Loucy (cell line): ENCODE measurements around the gene KNDC1.
"Not testable (repeated sequence)": the region's sequence is repeated elsewhere in the genome, so short reads cannot be mapped to it uniquely, and the experiment has no call there.

Experiments used
- H2AFZ ChIP-seq: fragments of 200-600 bp; sonication (generic); 2 replicates; pipeline ENCODE4 v1.6.0; 2016; ENCODE audit warnings: antibody characterized with exemption, mild to moderate bottlenecking, low read length, moderate library complexity
- H3F3A ChIP-seq: fragments of 200-600 bp; 2 replicates; pipeline ENCODE4 v1.6.0; 2016; ENCODE audit warnings: antibody characterized with exemption, low read depth, mild to moderate bottlenecking
- H3K27me3 ChIP-seq: fragments of 200-600 bp; sonication (generic); 2 replicates; pipeline ENCODE4 v1.6.1; 2014; ENCODE audit warnings: low read length, mild to moderate bottlenecking; ENCODE audit not compliant: insufficient read depth, poor library complexity, severe bottlenecking
- H3K36me3 ChIP-seq: fragments of 200-600 bp; sonication (generic); 2 replicates; pipeline ENCODE4 v1.6.1; 2016; ENCODE audit warnings: low read length; ENCODE audit not compliant: insufficient read depth
- H3K4me1 ChIP-seq: fragments of 200-600 bp; sonication (generic); 2 replicates; pipeline ENCODE4 v1.5.1; 2014; ENCODE audit warnings: low read length, mild to moderate bottlenecking; ENCODE audit not compliant: insufficient read depth, poor library complexity, severe bottlenecking
- H3K4me2 ChIP-seq: fragments of 200-600 bp; sonication (generic); 2 replicates; pipeline ENCODE4 v1.6.0; 2014; ENCODE audit warnings: antibody characterized with exemption, low read length, low read depth, mild to moderate bottlenecking; ENCODE audit not compliant: poor library complexity, severe bottlenecking
- H3K4me3 ChIP-seq: fragments of 200-600 bp; sonication (generic); 2 replicates; pipeline ENCODE4 v1.5.1; 2014; ENCODE audit warnings: low read length, mild to moderate bottlenecking, mixed read lengths; ENCODE audit not compliant: poor library complexity, severe bottlenecking
- H3K79me2 ChIP-seq: fragments of 200-600 bp; sonication (generic); 2 replicates; pipeline ENCODE4 v1.6.1; 2014; ENCODE audit warnings: low read length; ENCODE audit not compliant: insufficient read depth
- H3K9ac ChIP-seq: fragments of 200-600 bp; sonication (generic); 2 replicates; pipeline ENCODE4 v1.6.0; 2014; ENCODE audit warnings: mild to moderate bottlenecking, low read depth, low read length, moderate library complexity; ENCODE audit not compliant: poor library complexity, severe bottlenecking
- H3K9me2 ChIP-seq: fragments of 200-600 bp; sonication (generic); replicated peaks from 2 replicates; pipeline ENCODE4 v1.6.1; 2016; ENCODE audit warnings: low read depth, low read length, mixed read lengths
- H3K9me3 ChIP-seq: fragments of 200-600 bp; sonication (generic); 2 replicates; pipeline ENCODE4 v1.6.1; 2014; ENCODE audit warnings: mild to moderate bottlenecking, antibody characterized with exemption, low read length, low read depth; ENCODE audit not compliant: insufficient read depth
- H4K20me1 ChIP-seq: fragments of 200-600 bp; sonication (generic); 2 replicates; pipeline ENCODE4 v1.6.0; 2014; ENCODE audit warnings: antibody characterized with exemption, low read length, mild to moderate bottlenecking; ENCODE audit not compliant: insufficient read depth, poor library complexity, severe bottlenecking
- EZH2phosphoT487 ChIP-seq: fragments of 200-600 bp; IDR thresholded peaks from 2 replicates; pipeline ENCODE4 v1.6.1; 2018; ENCODE audit warnings: antibody characterized with exemption, mild to moderate bottlenecking, moderate library complexity, borderline replicate concordance
- TF ChIP-seq, protein P1 (sequence below): fragments of 200-600 bp; sonication (generic); conservative IDR thresholded peaks from 2 replicates; pipeline ENCODE4 v1.5.1; 2014; ENCODE audit warnings: mild to moderate bottlenecking, antibody characterized with exemption, low read length

The KNDC1 gene

DNA sequence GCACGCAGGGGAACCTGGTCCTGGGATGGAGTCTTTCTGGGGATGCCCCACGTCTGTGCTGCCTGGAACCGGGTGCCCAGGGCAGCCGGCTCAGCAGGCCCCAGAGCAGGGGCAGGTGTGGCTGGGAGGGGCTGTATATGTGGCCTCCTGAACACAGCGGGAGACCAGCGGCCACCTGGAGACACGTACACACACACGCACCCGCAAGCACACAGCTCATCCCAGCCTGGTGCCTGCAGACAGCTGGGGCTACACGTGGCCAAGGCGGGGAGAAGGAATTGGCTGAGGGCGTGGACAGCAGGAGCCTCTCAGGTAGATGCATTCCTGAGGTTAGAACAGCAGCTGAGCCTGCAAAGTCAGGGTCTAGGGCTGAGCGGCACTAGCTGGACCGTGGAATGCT lies 102.7 kb downstream of the KNDC1 start:
- no peak overlapping the region for H2AFZ ChIP-seq

DNA sequence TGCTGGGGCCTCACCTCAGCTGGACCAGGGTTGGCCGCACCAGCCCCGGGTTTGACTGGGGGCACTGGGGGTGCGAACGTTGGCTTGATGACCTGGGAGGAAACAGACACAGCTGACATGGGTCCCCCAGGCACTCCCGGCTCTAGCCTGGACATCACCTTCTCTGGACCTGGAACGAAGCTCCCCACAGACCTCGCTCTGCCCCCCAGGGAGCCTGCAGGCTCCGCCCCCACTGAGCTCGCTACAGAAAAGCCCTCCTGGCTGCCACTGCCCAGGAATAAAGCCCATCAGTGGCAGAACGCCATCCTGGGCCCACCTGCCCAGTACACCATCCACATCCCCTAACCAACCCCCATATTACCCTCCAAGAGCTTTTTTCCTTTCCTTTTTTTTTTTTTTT lies 103.7 kb downstream of the KNDC1 start:
- Histone ChIP-seq H3K4me2 (no peak overlapping the region), H2AFZ (no peak overlapping the region), H3K4me3 (no peak overlapping the region), H3K9ac (no peak overlapping the region), H3K9me3 (no peaks in the 10 kb centered on the region), H3K79me2 (no peaks in the 10 kb centered on the region), H3K9me2 (no peaks in the 10 kb centered on the region), H3K27me3 (no peaks in the 10 kb centered on the region), H3K36me3 (no peaks in the 10 kb centered on the region), H3F3A (peaks cover 10% of the 10 kb centered on the region; the same call in 1 of the 2 replicates), H4K20me1 (no peaks in the 10 kb centered on the region), H3K4me1 (peaks cover 54% of the 10 kb centered on the region)
- TF ChIP-seq, protein P1, sequence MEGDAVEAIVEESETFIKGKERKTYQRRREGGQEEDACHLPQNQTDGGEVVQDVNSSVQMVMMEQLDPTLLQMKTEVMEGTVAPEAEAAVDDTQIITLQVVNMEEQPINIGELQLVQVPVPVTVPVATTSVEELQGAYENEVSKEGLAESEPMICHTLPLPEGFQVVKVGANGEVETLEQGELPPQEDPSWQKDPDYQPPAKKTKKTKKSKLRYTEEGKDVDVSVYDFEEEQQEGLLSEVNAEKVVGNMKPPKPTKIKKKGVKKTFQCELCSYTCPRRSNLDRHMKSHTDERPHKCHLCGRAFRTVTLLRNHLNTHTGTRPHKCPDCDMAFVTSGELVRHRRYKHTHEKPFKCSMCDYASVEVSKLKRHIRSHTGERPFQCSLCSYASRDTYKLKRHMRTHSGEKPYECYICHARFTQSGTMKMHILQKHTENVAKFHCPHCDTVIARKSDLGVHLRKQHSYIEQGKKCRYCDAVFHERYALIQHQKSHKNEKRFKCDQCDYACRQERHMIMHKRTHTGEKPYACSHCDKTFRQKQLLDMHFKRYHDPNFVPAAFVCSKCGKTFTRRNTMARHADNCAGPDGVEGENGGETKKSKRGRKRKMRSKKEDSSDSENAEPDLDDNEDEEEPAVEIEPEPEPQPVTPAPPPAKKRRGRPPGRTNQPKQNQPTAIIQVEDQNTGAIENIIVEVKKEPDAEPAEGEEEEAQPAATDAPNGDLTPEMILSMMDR, result no peak
- TF ChIP-seq EZH2phosphoT487, result no peak

More for the DNA sequence above, 102.7 kb downstream of the KNDC1 start:
- Histone ChIP-seq H3K27me3 (no peaks in the 10 kb centered on the region), H3K4me2 (peak overlapping the region; percentile 48), H4K20me1 (no peaks in the 10 kb centered on the region), H3K79me2 (no peaks in the 10 kb centered on the region), H3K4me1 (peaks cover 63% of the 10 kb centered on the region), H3K9ac (no peak overlapping the region), H3K36me3 (no peaks in the 10 kb centered on the region), H3K9me2 (no peaks in the 10 kb centered on the region), H3K4me3 (no peak overlapping the region), H3K9me3 (no peaks in the 10 kb centered on the region), H3F3A (peaks cover 10% of the 10 kb centered on the region; the same call in 1 of the 2 replicates)
- no peak for TF ChIP-seq EZH2phosphoT487
- TF ChIP-seq, protein P1, result no peak

DNA sequence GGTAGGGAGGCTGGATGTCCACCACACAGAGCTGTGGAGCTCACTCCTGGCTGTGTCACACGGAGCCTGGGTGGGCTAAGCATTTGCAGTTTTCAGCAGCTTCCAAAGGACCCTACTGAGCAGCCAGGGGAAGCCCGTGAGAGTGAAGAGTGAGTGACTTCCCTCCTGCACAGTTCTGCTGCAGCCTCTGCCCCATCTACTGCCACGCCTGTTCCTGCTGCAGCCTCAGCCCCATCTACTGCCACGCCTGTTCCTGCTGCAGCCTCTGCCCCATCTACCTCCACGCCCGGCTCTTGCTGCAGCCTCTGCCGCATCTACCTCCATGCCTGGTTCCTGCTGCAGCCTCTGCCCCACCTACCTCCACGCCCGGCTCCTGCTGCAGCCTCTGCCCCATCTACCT lies 104.4 kb downstream of the KNDC1 start:
- Histone ChIP-seq H3K4me1 (peaks cover 46% of the 10 kb centered on the region), H3K4me3 (no peak overlapping the region), H3K9me2 (no peaks in the 10 kb centered on the region), H3K9ac (peak overlapping the region; percentile 44), H3K4me2 (peak overlapping the region; percentile 40), H3K27me3 (no peaks in the 10 kb centered on the region), H3K36me3 (no peaks in the 10 kb centered on the region), H3K79me2 (no peaks in the 10 kb centered on the region), H3F3A (peaks cover 4% of the 10 kb centered on the region; the same call in 1 of the 2 replicates), H2AFZ (no peak overlapping the region), H4K20me1 (no peaks in the 10 kb centered on the region), H3K9me3 (no peaks in the 10 kb centered on the region)
- TF ChIP-seq, protein P1, result no peak
- TF ChIP-seq EZH2phosphoT487, result no peak

- H3K4me2 ChIP-seq, H3K9ac ChIP-seq, H3F3A ChIP-seq, H3K9me3 ChIP-seq, H4K20me1 ChIP-seq, H3K79me2 ChIP-seq, H3K4me3 ChIP-seq, H3K27me3 ChIP-seq, H3K9me2 ChIP-seq, H2AFZ ChIP-seq, H3K36me3 ChIP-seq: not testable (repeated sequence)
- H3K4me1 ChIP-seq, result peaks cover 40% of the 10 kb centered on the region
Observed at GRCh38 chr10:133265052-133265451, 105.0 kb downstream of the KNDC1 start.
